Neutrophil (primary cell): Measurements from ENCODE around the gene CPLX3.

Source experiments
- H3K27ac ChIP-seq: fragments of 200-600 bp; sonication (generic); 2 replicates; pipeline ENCODE4 v1.5.1; 2016; ENCODE audit warnings: mild to moderate bottlenecking, moderate library complexity
- H3K27me3 ChIP-seq: fragments of 200-600 bp; sonication (generic); 2 replicates; pipeline ENCODE4 v1.6.0; 2016; ENCODE audit warnings: mild to moderate bottlenecking
- H3K36me3 ChIP-seq: fragments of 200-600 bp; sonication (generic); 2 replicates; pipeline ENCODE4 v1.5.1; 2017
- H3K4me1 ChIP-seq, 2 experiments: fragments of 200-600 bp in 1 of 2; sonication (generic) in 1 of 2; 1 replicate in 1 of 2; 2 replicates in 1 of 2; pipeline versions ENCODE4 v1.5.1 to v1.6.1; 2013 to 2016; ENCODE audit warnings: low read depth in 1 of 2, low read length in 1 of 2, mild to moderate bottlenecking in 1 of 2, moderate library complexity in 1 of 2; ENCODE audit not compliant: control insufficient read depth in 1 of 2, insufficient read depth in 1 of 2
- H3K4me3 ChIP-seq, 2 experiments: fragments of 200-600 bp in 1 of 2; sonication (generic) in 1 of 2; 1 replicate in 1 of 2; 2 replicates in 1 of 2; pipeline ENCODE4 v1.5.1; 2013 to 2016; ENCODE audit warnings: low read depth in 1 of 2, low read length in 1 of 2, mild to moderate bottlenecking in 1 of 2, moderate library complexity in 1 of 2
- H3K9me3 ChIP-seq: fragments of 200-600 bp; sonication (generic); 2 replicates; pipeline ENCODE4 v1.5.1; 2016
- TF ChIP-seq, protein P1 (sequence below): fragments of 200-600 bp; sonication (generic); IDR thresholded peaks from 2 replicates; pipeline ENCODE4 v1.5.1; 2016; ENCODE audit warnings: antibody characterized with exemption

Gene CPLX3

GRCh38 chr15:74809956-74810355 is 16.5 kb upstream of the CPLX3 start:
- Histone ChIP-seq H3K27me3 (no peaks in the 10 kb centered on the region), H3K27ac (no peak overlapping the region), H3K9me3 (no peaks in the 10 kb centered on the region), H3K36me3 (peaks cover 2% of the 10 kb centered on the region), H3K4me1 (no peaks in the 10 kb centered on the region), H3K4me3 (no peak overlapping the region)
- TF ChIP-seq, protein P1, sequence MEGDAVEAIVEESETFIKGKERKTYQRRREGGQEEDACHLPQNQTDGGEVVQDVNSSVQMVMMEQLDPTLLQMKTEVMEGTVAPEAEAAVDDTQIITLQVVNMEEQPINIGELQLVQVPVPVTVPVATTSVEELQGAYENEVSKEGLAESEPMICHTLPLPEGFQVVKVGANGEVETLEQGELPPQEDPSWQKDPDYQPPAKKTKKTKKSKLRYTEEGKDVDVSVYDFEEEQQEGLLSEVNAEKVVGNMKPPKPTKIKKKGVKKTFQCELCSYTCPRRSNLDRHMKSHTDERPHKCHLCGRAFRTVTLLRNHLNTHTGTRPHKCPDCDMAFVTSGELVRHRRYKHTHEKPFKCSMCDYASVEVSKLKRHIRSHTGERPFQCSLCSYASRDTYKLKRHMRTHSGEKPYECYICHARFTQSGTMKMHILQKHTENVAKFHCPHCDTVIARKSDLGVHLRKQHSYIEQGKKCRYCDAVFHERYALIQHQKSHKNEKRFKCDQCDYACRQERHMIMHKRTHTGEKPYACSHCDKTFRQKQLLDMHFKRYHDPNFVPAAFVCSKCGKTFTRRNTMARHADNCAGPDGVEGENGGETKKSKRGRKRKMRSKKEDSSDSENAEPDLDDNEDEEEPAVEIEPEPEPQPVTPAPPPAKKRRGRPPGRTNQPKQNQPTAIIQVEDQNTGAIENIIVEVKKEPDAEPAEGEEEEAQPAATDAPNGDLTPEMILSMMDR = no peak

DNA sequence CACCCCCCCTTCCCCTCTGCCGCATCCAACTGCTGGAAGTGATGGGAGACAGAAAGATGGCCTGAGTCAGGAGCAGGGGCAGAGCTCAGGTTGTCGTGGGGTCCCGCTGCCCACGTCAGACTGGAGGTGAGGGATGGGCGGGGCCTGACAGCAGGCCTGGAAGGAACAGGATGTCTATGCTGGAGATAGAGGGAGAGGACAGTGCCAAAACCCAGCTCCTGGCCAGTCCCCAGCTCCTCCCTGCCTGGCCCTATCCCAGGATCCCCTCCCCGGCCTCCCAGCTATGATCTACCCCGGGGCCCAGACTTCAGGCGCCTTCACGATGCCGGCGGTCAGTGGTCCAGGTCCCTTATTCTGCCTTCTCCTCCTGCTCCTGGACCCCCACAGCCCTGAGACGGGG is 13.9 kb upstream of the CPLX3 start, which contains the start of gene LMAN1L:
LMAN1L (plus strand) TSS at position 303 of the 400 bp plus-strand sequence; CDS start at position 323, 20 bp downstream.
- Histone ChIP-seq H3K27ac (no peak within 1 kb of the TSS), H3K4me1 (no peaks in the 10 kb centered on the region), H3K9me3 (no peaks in the 10 kb centered on the region), H3K4me3 (no peak within 1 kb of the TSS), H3K27me3 (peaks cover 5% of the 10 kb centered on the region), H3K36me3 (no peaks in the 10 kb centered on the region)
- TF ChIP-seq, protein P1 = no peak

DNA sequence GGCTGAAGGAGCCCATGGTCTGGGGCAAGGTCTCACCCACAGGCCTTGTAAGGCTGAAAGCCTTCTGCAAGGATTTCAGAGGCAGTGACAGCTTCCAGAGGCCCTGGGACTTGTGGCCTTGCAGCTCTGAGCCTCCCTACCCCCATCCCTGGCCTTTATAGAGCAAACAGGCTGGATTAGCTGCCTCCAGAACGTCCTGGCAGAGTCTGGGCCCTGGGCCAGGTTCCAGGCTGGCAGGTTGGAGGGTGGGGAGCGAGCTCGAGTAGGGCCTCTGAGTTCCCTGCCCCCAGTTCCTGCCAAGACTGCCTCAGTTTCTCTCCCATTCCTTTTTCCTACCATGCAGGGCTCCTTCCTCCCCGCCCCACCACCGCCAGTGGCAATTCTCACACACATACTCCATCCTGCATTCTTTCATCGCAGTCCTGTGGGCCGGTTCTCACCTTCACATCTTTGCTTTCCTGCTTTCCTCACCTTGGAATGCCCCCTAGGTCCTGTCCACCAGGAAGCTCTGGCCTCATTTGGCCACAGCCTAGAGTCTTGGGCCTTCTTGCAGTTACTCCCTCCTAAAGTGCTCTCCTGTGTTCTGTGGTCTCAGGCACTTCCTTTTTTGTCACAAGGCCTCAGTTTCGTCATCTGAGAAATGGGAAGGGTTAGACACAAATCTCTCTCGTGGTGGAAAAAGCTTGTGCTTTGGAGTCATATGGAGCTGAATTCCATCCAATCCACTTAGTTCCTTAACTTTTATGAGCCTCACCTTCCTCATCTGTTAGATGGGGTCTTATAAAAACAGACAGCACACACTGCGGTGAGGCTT is 11.1 kb upstream of the CPLX3 start:
- no peak overlapping the region for H3K27ac ChIP-seq
- no peaks in the 10 kb centered on the region for H3K36me3 ChIP-seq
- H3K4me3 ChIP-seq = no peak overlapping the region
- no peaks in the 10 kb centered on the region for H3K9me3 ChIP-seq
- peaks cover 23% of the 10 kb centered on the region for H3K27me3 ChIP-seq
- H3K4me1 ChIP-seq = no peaks in the 10 kb centered on the region
- TF ChIP-seq, protein P1 = no peak

DNA sequence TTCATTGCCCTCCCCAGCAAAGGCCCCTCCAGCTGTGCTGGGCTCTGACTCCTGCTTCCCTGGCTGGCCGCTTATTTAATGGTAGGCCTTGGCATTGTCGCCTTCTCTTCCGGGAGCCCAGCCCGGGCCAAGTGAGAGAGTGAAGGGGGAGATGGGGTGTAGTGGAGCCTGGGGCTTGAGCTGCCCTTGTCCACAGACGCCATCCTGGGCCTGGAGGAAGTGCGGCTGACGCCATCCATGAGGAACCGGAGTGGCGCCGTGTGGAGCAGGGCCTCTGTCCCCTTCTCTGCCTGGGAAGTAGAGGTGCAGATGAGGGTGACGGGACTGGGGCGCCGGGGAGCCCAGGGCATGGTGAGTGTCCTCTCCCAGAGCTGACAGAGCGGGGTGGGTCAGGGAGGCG is 10.5 kb upstream of the CPLX3 start:
- Histone ChIP-seq H3K36me3 (no peaks in the 10 kb centered on the region), H3K27ac (no peak overlapping the region), H3K9me3 (no peaks in the 10 kb centered on the region), H3K4me3 (no peak overlapping the region), H3K4me1 (no peaks in the 10 kb centered on the region), H3K27me3 (peaks cover 23% of the 10 kb centered on the region)
- TF ChIP-seq, protein P1 = no peak

DNA sequence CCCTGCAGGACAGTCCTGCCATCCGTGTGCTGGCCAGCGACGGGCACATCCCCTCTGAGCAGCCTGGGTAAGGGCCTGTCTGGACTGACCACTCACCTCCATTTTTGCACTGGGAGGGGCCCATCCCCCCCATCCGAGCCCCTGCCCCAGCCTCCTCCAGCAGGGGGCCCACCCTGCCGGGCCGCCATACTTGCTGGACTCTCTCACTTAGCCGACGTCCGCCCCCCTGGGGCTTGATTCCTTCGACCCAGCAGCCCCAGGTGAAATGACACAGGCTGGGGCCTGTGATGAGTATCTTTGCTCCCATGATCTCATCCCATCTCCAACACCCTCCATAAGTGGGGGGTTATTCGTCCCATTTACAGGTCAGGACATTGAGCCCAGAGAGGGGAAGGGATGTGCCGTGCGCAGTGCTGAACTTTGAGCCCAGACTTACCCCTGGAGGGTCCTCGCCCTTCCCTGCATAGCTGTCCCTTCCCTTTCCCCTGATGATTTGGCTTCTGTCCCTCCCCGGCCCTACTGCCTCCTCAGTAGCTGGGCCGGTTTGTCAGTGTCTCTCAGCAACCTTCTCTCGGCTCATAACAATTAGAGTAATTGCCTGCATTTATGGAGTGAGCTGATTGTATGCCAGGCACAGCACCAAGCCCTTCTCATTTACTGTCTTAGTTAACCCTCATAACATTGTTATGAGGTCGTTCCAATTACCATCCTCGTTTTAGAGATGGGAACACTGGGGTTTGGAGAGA is 9.6 kb upstream of the CPLX3 start:
- Histone ChIP-seq H3K27me3 (peaks cover 23% of the 10 kb centered on the region), H3K9me3 (no peaks in the 10 kb centered on the region), H3K36me3 (no peaks in the 10 kb centered on the region), H3K4me1 (no peaks in the 10 kb centered on the region), H3K4me3 (no peak overlapping the region), H3K27ac (no peak overlapping the region)
- TF ChIP-seq, protein P1 = no peak
